Fibroblast of skin of left biceps (primary cell): ENCODE measurements around the gene VWA7.
A peak's percentile ranks its signal among the peaks of the same experiment; 100 is the strongest.

Experiments
- DNase-seq, 2 experiments: peaks; one replicate each; pipeline ENCODE4 v3.0.0-alpha.2; 2013; ENCODE audit warnings: low read depth in 2 of 2

The VWA7 gene

GRCh38 chr6:31730631-31731086, 46.5 kb downstream of the VWA7 start:
- no peak for DNase-seq

GRCh38 chr6:31729979-31730630, 47.0 kb downstream of the VWA7 start:
- DNase-seq = peak; percentile 75

- DNase-seq = peak in 1 of 2 experiments; percentile 29
Observed at GRCh38 chr6:31729515-31729978, 47.6 kb downstream of the VWA7 start.

- no peak for DNase-seq
Observed at GRCh38 chr6:31728767-31729514, 48.2 kb downstream of the VWA7 start, which contains the start of gene DDAH2. DDAH2 (minus strand) TSS chr6:31729299; CDS start chr6:31729161, 138 bp downstream.

- no peak for DNase-seq
Observed at GRCh38 chr6:31727717-31728671, 49.1 kb downstream of the VWA7 start.

GRCh38 chr6:31727034-31727716, 50.0 kb downstream of the VWA7 start:
- no peak for DNase-seq

- DNase-seq = no peak
Observed at GRCh38 chr6:31725502-31726350, 51.4 kb downstream of the VWA7 start.

- DNase-seq = no peak
Observed at GRCh38 chr6:31723980-31724691, 53.0 kb downstream of the VWA7 start.

GRCh38 chr6:31723245-31723979, 53.7 kb downstream of the VWA7 start, which contains the start of gene MPIG6B:
MPIG6B (plus strand) TSS chr6:31723373; CDS start chr6:31723384, 11 bp downstream.
- DNase-seq = no peak

GRCh38 chr6:31722173-31722572, 55.0 kb downstream of the VWA7 start:
- no peak for DNase-seq

- no peak for DNase-seq
Observed at GRCh38 chr6:31721351-31722020, 55.6 kb downstream of the VWA7 start, which contains the start of gene LY6G6C. LY6G6C (minus strand) TSS chr6:31721746; CDS start chr6:31721679, 67 bp downstream.

- no peak for DNase-seq
Observed at GRCh38 chr6:31720196-31720770, 56.8 kb downstream of the VWA7 start.

- DNase-seq = no peak
Observed at GRCh38 chr6:31719001-31719400, 58.1 kb downstream of the VWA7 start.

- no peak for DNase-seq
Observed at GRCh38 chr6:31718265-31718664, 58.9 kb downstream of the VWA7 start.

GRCh38 chr6:31717499-31718222, 59.5 kb downstream of the VWA7 start:
- DNase-seq = no peak
